Measurements from ENCODE around the gene CHID1. TPM values are rescaled to one million over a fixed set of nuclear protein-coding genes. Genes with fewer than 3 reads are reported as not detected.
A peak's percentile ranks its signal among the peaks of the same experiment; 100 is the strongest.

Gene CHID1
- total RNA-seq, 2 donors from 2014 or later = 46.9 to 78.7 TPM

GRCh38 chr11:824292-824880 is 86.2 kb downstream of the CHID1 start:
- Histone ChIP-seq H3K27ac (no peak overlapping the region), H3K9me3 (no peaks in the 10 kb centered on the region), H3K27me3 (no peaks in the 10 kb centered on the region), H3K4me1 (peaks cover 0 to 67% of the 10 kb centered on the region in 2 donors), H3K4me3 (no peak overlapping the region), H3K36me3 (peaks cover 38% of the 10 kb centered on the region)
- TF ChIP-seq CTCF (IDR thresholded peaks at IDR 0.05) = no peak
- DNase-seq (ENCODE audit: low spot score) = no peak

DNA sequence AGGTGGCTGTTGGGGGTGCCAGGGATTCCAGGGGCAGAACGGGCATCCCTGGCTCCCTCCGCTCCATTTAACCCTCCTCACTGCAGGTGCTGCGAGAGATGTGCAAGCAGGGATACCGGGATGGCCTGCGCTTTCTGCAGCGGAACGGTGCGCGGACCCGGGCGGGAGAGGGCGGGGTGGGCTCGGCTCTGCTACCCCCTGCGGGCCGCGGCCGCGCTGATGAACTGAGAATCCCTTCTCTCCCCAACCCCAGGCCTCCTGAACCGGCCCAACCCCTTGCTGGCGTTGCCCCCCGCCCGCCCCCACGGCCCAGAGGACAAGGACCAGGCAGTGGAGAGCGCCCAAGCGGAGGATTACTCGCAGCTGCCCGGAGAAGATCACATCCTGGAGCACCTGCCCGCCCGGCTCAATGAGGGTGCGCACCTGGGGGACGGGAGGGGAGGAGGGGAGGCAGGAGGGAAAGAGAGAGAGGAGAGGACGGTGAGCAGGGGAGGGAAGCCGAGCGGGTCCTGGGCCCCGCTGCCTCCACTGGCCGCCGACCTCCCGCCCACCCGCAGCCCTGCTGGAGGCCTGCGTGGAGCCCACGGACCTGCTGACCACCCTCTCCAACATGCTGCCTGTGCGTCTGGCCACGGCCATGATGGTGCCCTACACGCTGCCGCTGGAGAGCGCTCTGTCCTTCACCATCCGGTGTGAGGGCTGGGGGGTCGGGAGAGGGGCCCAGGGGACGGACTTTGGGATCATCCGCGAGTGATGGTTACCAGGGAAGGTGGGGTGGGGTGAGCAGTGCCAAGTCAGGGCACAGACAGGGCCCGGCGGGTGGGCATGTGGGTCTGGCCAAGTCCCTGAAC is 86.9 kb downstream of the CHID1 start:
- H3K27me3 ChIP-seq = no peaks in the 10 kb centered on the region
- peaks cover 38% of the 10 kb centered on the region for H3K36me3 ChIP-seq
- no peak for DNase-seq (ENCODE audit: low spot score)
- no peaks in the 10 kb centered on the region for H3K9me3 ChIP-seq
- TF ChIP-seq CTCF (IDR thresholded peaks at IDR 0.05) = no peak
- H3K4me1 ChIP-seq = peaks cover 0 to 64% of the 10 kb centered on the region in 2 donors
- H3K4me3 ChIP-seq = no peak overlapping the region
- H3K27ac ChIP-seq = no peak overlapping the region

- H3K9me3 ChIP-seq = no peaks in the 10 kb centered on the region
- H3K36me3 ChIP-seq = peaks cover 38% of the 10 kb centered on the region
- DNase-seq (ENCODE audit: low spot score) = no peak
- peak overlapping the region; percentile 88 to 93 for H3K4me3 ChIP-seq
- TF ChIP-seq CTCF (IDR thresholded peaks at IDR 0.05) = no peak
- peak overlapping the region; percentile 98 for H3K27ac ChIP-seq
- H3K27me3 ChIP-seq = no peaks in the 10 kb centered on the region
- H3K4me1 ChIP-seq = peaks cover 0 to 48% of the 10 kb centered on the region in 2 donors
Observed at GRCh38 chr11:821512-822371, 88.9 kb downstream of the CHID1 start.

DNA sequence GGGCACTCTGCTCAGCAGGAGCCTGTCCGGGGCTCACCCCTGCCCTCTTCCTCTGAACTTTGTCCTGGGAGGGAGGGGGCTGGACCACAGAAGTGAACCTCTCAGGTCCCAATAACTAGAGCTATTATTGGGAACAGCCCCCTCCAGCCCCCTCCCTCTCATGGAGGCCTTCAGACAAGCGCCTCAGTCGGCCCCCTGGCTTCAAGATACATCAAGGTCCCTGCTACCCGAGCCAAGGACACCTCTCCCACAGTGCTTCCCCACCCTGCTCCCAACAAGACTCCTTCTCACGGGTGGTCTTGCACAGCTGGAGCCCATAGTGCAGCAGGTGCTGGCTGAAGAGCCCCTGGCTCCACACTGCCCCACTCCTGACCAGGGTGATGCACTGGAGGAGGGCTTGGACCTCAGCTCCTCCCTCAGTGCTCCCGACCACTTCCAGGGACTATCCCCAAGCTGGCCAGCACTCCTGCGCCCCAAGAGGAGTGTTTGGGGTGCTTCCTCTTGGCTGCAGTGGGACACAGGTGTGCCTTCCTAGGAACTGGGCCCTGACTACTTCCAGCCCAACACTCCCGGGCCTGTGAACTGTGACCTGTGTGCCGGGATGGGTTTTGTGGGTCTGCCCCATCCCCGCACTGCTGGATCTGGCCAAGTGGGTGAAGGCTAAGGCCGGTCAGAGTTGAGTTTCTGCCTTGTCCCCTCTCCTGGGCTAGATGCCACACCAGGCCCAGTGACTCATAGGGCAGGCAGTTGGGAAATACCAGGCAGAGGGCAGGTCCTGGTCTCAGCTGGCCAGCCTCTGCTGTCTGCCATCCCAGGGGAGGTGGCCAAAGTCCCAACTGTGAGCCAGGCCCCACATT is 89.7 kb downstream of the CHID1 start:
- Histone ChIP-seq H3K9me3 (no peaks in the 10 kb centered on the region), H3K4me3 (peak overlapping the region; percentile 88 to 93), H3K36me3 (peaks cover 38% of the 10 kb centered on the region), H3K4me1 (peaks cover 0 to 40% of the 10 kb centered on the region in 2 donors), H3K27me3 (no peaks in the 10 kb centered on the region), H3K27ac (peak overlapping the region; percentile 98)
- no peak for TF ChIP-seq CTCF (IDR thresholded peaks at IDR 0.05)
- peak; percentile 93 for DNase-seq (ENCODE audit: low spot score)
